Pulmonary artery endothelial cell (primary cell): Measurements from ENCODE around the gene C2CD4C. TPM values are rescaled to one million over a fixed set of nuclear protein-coding genes. Genes with fewer than 3 reads are reported as not detected.
"Not testable (repeated sequence)": the region's sequence is repeated elsewhere in the genome, so short reads cannot be mapped to it uniquely, and the experiment has no call there.

Source experiments
- DNase-seq: peaks from one replicate; pipeline ENCODE4 v3.0.0-alpha.2; 2011; ENCODE audit warnings: low read depth, low spot score
- total RNA-seq: library from RNA; depleted of rRNA; stranded (reverse); fragments of >200 nt; gene quantifications from 2 replicates; pipeline ENCODE4 v1.2.3, GENCODE V29; 2014

C2CD4C gene
- total RNA-seq, 1 donor from 2014 or later: 0.20 TPM

DNA sequence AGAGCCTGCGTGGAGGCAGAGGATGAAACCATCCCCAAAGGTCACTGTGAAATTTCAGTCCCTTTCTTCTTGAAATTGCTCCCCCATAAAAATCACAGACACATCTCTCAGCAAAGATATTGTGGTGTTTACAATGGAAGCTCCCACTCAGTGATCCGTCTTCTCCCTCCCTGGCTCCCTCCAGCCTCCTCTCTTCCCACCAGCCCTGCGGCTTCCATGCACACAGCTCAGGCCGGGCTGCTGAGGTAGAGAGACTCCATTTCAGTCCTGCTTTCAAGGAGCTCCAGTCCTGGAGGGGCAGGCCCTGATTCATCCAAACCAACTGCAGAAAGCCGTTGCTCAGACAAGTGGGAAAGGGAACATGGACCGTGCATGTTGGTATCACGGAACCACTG is 40.3 kb downstream of the C2CD4C start:
- no peak for DNase-seq

DNA sequence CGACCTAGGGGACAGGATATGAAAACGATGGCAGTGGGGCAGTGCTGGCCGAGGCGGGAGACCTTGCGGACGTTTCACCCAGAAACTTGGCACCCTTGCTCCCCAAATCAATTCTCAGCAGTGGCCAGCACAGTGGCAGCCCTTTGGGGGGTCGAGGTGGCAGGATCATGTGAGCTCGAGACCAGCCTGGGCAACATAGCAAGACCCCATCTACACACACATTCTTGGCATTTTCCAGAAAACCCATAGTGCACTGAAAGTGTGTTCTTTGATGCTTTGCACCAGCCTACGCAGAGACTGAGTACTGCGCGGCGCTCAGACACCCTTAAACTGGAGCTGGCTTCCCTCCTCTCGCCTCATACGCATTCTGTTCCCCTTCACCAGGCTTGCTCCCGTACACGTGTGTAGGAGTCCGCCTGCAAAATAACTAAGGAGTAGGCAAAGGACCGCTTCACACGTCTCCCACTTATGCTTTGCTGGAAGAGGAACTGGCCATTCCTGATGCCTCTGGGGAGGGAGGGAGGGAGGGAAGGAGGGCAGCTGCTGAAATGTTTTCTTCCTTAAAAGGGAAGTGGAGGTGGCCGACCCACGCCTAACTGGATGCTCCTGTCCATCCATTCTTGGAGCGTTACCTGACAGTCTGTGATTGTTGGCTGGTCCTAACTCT is 40.9 kb downstream of the C2CD4C start:
- DNase-seq: no peak

DNA sequence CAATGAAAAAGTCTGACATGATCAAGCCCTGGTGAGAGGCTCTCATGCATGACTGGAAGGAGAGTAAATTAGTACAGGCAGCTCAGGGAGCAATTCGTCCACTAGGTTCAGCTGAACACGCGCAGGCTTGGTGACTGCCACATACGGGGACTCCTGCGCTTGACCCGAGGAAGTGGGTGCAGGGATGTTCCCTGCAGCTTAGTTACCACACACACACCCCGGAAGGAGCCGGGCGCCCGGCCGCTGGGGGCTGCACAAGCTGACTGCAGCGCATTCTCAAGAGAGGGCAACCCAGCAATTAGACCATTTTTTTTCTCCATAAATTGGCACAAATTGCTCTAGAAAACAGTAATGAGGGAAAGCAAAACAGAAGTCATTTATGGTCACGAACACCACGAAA is 41.4 kb downstream of the C2CD4C start:
- no peak for DNase-seq

DNA sequence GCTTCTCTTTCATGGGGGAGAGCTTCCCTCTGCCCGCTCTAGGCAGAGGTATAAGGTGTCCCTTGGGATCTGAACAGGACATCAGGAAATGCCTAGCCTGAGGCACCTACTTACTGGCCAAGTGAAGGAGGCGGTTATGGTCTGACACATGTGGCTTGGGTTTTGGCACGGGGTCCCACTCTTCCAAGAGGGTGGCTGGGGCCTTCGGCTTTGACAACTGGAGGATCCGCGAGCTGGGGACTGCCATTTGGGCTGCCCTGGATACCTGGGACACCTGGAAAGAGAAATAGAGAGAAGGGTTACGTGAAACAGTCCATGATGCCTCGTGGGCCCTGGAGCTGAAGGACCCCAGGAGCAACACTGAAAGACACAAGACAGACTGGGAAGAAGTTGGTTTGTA is 42.0 kb downstream of the C2CD4C start:
- no peak for DNase-seq

DNA sequence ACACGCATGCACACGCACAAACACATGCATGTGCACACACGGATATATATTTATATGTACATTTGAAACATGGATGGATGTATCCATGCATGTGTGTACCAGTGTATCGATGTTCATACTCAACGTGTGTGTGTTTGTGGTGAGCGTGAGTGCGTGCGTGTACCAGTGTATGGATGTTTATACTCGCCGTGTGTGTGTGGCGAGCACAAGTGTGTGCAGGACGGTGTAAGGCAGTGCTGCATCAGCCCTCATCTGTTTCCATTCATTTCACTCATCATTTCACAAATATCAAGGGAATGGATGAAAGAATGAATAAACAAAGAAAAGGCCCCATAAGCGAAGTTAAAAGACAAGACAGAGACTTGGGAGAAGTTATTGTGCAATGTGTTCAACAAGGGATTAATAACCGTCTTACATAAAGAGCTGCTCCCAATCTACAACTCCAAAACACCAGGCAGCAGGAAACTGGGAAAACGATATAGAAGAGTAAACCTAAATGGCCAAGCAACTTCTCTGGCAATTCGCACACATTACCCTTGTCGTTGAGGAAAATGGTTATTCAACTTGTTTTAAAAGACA is 42.7 kb downstream of the C2CD4C start:
- DNase-seq: no peak

DNA sequence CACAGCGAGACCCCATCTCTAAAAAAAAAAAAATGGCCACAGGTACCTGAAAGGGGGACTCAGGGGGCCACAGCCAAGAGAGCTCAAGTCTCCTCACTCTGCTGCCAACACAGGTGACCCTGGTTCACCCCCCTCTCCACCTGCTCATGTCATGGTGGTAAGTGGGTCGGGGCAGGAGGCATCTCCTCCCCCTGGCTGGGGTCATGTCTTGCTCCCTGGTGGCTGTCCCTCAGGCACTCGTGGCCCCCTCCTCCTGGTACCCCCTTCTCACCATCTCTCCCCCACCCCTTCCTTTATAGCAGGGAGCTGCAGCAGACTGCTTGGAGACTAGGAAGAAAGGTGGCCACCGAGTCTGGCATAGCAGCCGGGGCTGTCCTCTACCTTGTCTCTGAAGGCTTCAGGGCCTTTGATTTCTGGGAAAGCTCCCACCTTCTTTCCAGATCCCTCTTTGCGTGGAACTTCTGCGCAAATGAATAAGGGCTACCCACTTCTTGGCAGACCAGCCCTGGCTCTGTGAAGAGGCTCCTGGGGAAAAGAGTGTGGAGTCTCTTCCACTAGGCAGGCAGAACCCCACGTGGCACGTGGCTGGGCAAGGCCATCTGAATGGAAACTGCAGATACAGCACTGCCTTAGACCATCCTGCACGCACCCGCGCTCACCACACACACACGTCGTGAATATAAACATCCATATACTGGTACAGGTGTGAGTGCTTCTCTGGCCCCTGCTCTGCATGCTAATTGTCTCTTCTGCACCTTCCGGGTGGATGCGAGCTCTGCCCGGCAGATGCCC is 44.3 kb downstream of the C2CD4C start:
- DNase-seq: no peak

DNA sequence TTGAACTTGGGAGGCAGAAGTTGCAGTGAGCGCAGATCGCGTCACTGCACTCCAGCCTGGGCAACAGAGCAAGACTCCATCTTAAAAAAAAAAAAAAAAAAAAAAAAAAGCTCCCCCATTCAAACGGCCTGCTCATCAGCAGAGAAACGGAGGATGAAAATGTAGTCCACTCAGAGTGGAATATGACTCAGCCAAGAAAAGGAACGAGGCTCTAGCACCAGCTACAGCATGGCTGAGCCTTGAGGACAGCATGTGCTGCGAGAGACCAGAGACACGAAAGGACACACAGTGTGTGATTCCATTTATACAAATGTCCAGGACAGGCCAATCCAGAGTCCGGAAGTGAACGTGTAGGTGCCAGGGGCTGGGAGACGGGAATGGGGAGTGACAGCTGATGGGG is 46.3 kb downstream of the C2CD4C start:
- DNase-seq: no peak

DNA sequence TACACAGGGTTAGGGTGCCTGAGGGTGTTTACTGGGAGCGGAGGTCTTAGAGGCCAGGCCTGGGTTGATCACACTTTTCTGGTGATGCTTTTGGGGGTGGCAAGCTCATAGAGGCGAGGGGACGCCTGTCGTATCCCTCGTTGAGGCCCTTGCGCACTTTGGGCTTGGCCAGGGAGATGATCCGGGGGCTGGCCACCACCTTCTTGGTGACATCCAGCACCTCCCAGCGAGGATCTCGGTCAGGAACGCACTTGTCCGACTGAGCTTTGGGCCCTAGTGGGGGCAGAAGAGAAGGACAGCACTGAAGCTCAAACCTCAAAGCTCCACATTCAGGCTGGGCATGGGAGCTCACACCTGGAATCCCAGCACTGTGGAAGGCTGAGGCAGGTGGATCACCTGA is 46.8 kb downstream of the C2CD4C start:
- no peak for DNase-seq

DNA sequence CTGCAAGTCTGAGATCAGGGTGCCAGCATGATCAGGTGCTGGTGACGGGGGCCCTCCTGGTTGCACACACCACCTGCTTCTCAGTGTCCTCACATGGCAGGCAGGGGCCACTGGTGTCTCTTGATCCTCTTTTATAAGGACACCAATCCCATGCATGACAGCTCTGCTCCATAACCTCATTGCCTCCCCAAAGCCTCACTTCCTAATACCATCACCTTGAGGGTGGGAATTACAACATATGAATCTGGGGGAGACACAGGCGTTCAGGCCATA is 49.4 kb downstream of the C2CD4C start:
- DNase-seq: no peak

DNA sequence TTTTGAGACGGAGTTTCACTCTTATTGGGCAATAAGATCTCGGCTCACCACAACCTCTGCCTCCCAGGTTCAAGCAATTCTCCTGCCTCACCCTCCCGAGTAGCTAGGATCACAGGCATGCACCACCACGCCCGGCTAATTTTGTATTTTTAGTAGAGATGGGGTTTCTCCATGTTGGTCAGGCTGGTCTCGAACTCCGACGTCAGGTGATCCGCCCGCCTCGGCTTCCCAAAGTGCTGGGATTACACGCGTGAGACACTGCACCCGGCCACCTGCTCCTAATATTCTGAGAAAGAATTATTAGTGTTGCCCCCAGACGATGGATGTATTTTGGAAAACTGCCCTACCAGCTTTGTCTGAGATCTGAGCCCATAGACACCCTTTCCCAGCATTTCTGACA is 53.4 kb downstream of the C2CD4C start:
- DNase-seq: not testable (repeated sequence)

Other genes starting within 250 kb of the C2CD4C start
- gene PLPP2, start 117.7 kb downstream of the C2CD4C start, total RNA-seq: 2.1 and 9.0 TPM in 2 replicates
- gene MIER2, start 64.4 kb downstream of the C2CD4C start, total RNA-seq: 20.1 and 31.0 TPM in 2 replicates
- gene SHC2, start 51.9 kb upstream of the C2CD4C start, total RNA-seq: 3.5 and 4.7 TPM in 2 replicates
- gene MADCAM1, start 87.3 kb upstream of the C2CD4C start, total RNA-seq: 0.07 TPM in 2 replicates
- 24.2 and 39.6 TPM in 2 replicates for gene TPGS1, start 98.3 kb upstream of the C2CD4C start, total RNA-seq
- gene CDC34, start 122.6 kb upstream of the C2CD4C start, total RNA-seq: 97.0 and 108 TPM in 2 replicates
- gene GZMM, start 134.9 kb upstream of the C2CD4C start, total RNA-seq: not detected in 2 replicates
- gene BSG, start 163.4 kb upstream of the C2CD4C start, total RNA-seq: 237 and 352 TPM in 2 replicates
- gene HCN2, start 180.7 kb upstream of the C2CD4C start, total RNA-seq: 0.32 and 0.79 TPM in 2 replicates
- gene POLRMT, start 224.4 kb upstream of the C2CD4C start, total RNA-seq: 28.1 and 32.7 TPM in 2 replicates
- gene FGF22, start 230.7 kb upstream of the C2CD4C start, total RNA-seq: 0.07 TPM in 1 of 2 replicates, not detected in the other